ENCODE measurements around the gene EXOSC5. TPM values are rescaled to one million over a fixed set of nuclear protein-coding genes. Genes with fewer than 3 reads are reported as not detected.

EXOSC5 gene
- total and polyA plus RNA-seq, 10 of the 15 experiments (the other 5 are each of a cell fraction or from before 2014, with no cell fraction given), result 15.8 to 123 (median 52.7) TPM

- TF ChIP-seq CUX1 (IDR thresholded peaks at IDR 0.05; ENCODE audit: insufficient replicate concordance, low read depth, low read length) (no peak), FOS (IDR thresholded peaks at IDR 0.05; ENCODE audit: borderline replicate concordance, extremely low read depth, insufficient read length) (no peak), STAT3 (IDR thresholded peaks at IDR 0.05; ENCODE audit: low read depth, low read length) (no peak), POLR2A (IDR thresholded peaks at IDR 0.05; ENCODE audit: low read depth, low read length) (peak; percentile 78), CEBPB (IDR thresholded peaks at IDR 0.05; ENCODE audit: borderline replicate concordance in 1 of 2, low read depth in 2 of 2, low read length in 2 of 2) (no peak), TBL1XR1 (IDR thresholded peaks at IDR 0.05; ENCODE audit: low read depth, low read length) (no peak; the same call in 1 of the 2 replicates), SRF (IDR thresholded peaks at IDR 0.05; ENCODE audit: low read depth in 2 of 2, low read length in 2 of 2) (no peak), CREM (IDR thresholded peaks at IDR 0.05; ENCODE audit: low read depth) (0 out of 2 replicates have a peak, but pooled peaks have one; percentile 25), E2F4 (IDR thresholded peaks at IDR 0.05; ENCODE audit: low read depth, low read length) (peak; percentile 64; the same call in 1 of the 2 replicates), BRCA1 (IDR thresholded peaks at IDR 0.05; ENCODE audit: low read depth, low read length) (no peak), BHLHE40 (IDR thresholded peaks at IDR 0.05; ENCODE audit: borderline replicate concordance in 1 of 2, low read depth in 2 of 2, low read length in 1 of 2) (peak; percentile 95 to 98), RAD21 (IDR thresholded peaks at IDR 0.05; ENCODE audit: insufficient read depth, low read depth, low read length) (no peak), SP1 (IDR thresholded peaks at IDR 0.05; ENCODE audit: low read depth, low read length) (peak; percentile 74), LARP7 (IDR thresholded peaks at IDR 0.05) (peak; percentile 29; the same call in 1 of the 2 replicates), CHD4 (IDR thresholded peaks at IDR 0.05) (no peak), RUNX3 (IDR thresholded peaks at IDR 0.05; ENCODE audit: low read length) (peak; percentile 60), HDAC6 (IDR thresholded peaks at IDR 0.05; ENCODE audit: unreplicated experiment) (no peak), KLF5 (IDR thresholded peaks at IDR 0.05; ENCODE audit: partially characterized antibody) (peak; percentile 83), BCL11A (IDR thresholded peaks at IDR 0.05; ENCODE audit: low read depth, low read length) (no peak), SIX5 (IDR thresholded peaks at IDR 0.05; ENCODE audit: low read depth, low read length, severe bottlenecking) (no peak), BCLAF1 (IDR thresholded peaks at IDR 0.05) (no peak), RBBP5 (conservative IDR thresholded peaks at IDR 0.05) (no peak)
These were observed at the start of gene EXOSC5, which contains the start of gene BCKDHA (continued) for GRCh38 chr19:41397086-41398049.

Data from GM12878 (cell line).